Keratinocyte (primary cell): ENCODE data around the gene KCTD17.

Experiments
- EZH2 ChIP-seq: IDR thresholded peaks from one replicate; pipeline ENCODE4 v1.6.1; 2012; ENCODE audit warnings: inconsistent platforms, mild to moderate bottlenecking, low read length, moderate library complexity
- TF ChIP-seq, protein P1 (sequence below), 3 experiments: IDR thresholded peaks in 1 of 3; conservative IDR thresholded peaks in 1 of 3; optimal IDR thresholded peaks in 1 of 3; 2 replicates in 2 of 3; 3 replicates in 1 of 3; pipeline versions ENCODE3 to v1.5.1; 2011; ENCODE audit warnings: low read length in 3 of 3, mild to moderate bottlenecking in 3 of 3, moderate library complexity in 2 of 3, control low read depth in 1 of 3, inconsistent platforms in 1 of 3; ENCODE audit not compliant: insufficient read depth in 2 of 3; ENCODE audit errors: extremely low read depth in 1 of 3

DNA sequence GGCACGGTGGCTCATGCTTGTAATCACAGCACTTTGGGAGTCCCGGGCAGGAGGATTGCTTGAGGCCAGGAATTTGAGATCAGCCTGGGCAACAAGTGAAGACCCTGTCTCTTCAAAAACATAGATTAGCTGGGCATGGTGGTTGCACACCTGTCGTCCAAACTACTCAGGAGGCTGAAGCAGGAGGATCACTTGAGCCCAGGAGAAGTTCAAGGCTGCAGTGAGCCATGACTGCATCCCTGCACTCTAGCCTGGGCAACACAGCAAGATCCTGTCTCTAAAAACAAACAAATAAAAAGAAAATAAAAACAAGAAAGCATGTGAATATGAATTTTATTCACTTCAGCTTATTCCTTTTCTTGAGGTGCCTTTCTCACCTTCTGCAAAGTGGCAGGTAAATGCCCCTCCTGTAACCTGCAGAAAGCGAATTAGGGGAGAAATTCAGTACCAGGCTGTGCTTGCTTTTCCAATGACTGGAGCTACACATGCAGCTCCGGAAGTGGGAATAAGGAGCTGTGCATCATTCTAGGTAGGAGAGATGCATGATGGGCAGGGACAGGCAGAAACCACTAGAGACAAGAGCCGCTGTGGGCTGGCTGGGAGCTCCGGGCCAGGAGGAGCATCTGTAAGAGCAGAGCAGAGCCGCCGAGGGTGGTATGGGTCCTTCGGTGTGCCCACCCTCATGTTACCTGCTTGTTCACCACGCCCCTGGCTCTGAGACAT, 14.7 kb upstream of the KCTD17 start:
- TF ChIP-seq, protein P1, sequence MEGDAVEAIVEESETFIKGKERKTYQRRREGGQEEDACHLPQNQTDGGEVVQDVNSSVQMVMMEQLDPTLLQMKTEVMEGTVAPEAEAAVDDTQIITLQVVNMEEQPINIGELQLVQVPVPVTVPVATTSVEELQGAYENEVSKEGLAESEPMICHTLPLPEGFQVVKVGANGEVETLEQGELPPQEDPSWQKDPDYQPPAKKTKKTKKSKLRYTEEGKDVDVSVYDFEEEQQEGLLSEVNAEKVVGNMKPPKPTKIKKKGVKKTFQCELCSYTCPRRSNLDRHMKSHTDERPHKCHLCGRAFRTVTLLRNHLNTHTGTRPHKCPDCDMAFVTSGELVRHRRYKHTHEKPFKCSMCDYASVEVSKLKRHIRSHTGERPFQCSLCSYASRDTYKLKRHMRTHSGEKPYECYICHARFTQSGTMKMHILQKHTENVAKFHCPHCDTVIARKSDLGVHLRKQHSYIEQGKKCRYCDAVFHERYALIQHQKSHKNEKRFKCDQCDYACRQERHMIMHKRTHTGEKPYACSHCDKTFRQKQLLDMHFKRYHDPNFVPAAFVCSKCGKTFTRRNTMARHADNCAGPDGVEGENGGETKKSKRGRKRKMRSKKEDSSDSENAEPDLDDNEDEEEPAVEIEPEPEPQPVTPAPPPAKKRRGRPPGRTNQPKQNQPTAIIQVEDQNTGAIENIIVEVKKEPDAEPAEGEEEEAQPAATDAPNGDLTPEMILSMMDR (optimal IDR thresholded peaks at IDR 0.05 in 1 of 3, IDR thresholded peaks at IDR 0.05 in 1 of 3, conservative IDR thresholded peaks at IDR 0.05 in 1 of 3; ENCODE audit: extremely low read depth in 1 of 3, insufficient read depth in 2 of 3, low read length in 3 of 3): no peak
- TF ChIP-seq EZH2: no peak
